HG02852 (cell line): ENCODE data around the gene BPIFB6.
"Not testable (repeated sequence)": the region's sequence is repeated elsewhere in the genome, so short reads cannot be mapped to it uniquely, and the experiment has no call there.

Experiments used
- ATAC-seq: cut with Tn5 transposase; IDR thresholded peaks from one replicate; pipeline ENCODE4 v1.9.1; 2021; ENCODE audit warnings: mild to moderate bottlenecking, moderate library complexity; ENCODE audit not compliant: unreplicated experiment

BPIFB6 gene

DNA sequence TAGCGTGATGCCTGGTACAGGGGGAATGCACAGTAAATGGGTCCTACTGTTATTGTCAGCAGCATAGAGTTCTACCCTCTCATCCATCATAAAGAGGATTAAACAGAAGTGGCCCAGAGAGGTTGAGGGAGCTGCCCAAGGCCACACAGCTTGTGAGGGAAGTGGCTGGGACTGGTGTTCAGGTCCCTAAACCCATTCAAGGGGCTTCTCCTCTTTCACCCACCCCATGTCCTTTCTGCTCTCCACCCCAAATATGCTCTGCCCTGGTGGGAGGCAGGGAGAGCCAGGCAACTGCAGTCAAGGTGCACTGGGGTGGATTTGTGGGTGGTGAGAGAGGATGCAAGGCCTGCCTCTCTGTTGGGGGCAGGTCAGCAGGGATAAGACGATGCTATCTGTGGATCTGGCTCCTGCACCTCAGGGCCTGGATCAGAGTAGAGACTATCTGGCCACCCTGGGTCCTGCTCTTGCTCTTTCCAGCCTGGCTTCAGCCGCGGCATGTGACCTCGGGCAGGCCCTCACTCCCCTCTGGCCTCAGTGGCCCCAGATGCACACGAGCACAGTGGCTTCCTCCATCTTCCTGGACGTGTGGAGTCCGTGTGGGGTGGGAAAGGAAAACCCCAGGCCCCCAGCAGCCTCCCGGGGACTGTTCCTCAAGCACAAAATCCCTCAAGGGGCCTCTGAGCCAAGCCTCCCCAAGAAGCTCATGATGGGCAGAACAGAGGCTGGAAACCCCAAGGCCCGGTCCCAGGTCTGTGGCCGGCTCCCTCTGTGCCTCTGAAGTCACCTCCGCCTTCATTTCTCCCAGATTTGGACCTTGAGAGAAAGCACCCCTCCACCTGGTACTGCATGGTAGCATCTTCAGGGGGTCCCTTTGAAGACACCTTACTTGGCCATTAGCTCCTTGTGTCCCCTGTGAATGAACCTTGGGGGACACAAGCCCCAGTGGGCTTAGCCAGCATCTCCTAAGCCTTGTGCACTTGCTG lies 3.4 kb upstream of the BPIFB6 start:
- no peak for ATAC-seq

DNA sequence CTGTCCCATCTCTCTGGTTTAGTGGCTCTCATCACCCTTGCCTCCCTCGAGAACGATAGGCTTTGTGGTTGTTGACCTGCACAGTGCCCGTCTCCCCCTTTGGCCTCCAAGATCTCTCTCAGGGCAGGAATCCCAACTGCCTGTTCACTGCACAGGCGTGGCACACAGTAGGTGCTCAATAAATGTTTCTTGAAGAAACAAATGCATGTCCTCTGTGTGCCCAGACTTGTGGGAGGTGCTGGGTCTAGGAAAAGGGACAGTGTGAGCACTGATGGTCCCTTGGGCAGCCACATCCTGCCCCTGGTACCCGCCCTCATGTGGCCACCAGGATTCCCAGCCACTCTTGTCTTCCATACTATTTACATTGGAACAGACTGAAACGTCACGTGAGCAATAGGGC lies 2.6 kb upstream of the BPIFB6 start:
- ATAC-seq: no peak

DNA sequence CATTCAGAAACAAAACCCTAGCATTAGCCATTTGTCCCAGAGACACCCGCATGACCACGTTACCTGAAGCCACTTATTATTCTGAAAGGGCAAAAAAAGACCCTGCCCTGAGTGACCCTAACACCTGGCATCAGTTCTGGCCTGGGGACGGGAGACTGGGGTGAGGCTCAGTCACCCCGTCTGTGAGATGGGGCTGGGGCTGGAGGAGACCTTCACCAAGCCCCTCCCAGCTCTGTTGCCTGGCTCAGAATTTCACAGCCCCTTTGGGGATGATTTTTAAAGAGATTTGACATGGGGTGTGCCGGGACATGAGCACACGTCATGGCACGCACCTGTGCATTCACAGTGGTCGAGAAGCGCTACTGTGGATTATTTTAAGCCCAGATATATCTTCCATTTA lies 1.4 kb upstream of the BPIFB6 start:
- ATAC-seq: no peak

DNA sequence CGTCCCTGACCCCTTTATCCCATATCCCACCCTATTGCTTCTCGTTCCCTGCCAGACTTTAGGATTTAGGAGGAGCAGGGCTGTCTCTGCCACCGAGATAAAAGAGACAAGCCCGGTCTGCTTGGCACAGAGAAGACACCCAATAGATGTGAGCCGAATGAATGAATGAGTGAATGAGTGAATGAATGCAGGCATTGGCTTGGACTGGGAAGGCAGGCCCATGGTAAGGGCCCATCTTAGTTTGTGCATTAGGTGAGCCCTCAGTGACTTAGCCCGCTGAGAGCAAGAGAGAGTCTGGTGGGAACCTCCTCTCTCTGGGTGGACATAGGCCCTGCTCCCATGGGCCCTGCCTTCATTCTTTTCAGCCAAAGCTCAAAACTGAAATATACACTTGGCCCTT lies 879 bp upstream of the BPIFB6 start:
- ATAC-seq: no peak

DNA sequence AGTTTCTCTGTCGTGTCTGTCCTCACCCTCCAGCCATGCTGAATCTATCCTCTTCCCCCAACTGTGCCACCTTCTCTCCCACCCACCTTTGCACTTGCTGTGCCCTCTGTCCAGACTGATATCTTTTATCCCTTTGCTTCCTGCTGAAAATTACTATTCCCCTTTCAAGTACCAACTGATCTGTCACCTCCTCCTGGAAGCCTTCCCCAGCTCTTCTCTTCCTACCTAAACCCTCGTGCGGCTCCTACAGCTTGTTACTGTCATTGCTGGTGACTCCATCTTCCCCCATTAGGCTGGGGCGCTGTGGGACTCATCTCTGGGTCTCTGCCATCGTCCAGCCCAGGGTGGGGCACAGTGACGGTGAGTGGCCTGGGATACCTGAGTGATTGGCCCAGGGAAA lies 1.1 kb downstream of the BPIFB6 start:
- no peak for ATAC-seq

DNA sequence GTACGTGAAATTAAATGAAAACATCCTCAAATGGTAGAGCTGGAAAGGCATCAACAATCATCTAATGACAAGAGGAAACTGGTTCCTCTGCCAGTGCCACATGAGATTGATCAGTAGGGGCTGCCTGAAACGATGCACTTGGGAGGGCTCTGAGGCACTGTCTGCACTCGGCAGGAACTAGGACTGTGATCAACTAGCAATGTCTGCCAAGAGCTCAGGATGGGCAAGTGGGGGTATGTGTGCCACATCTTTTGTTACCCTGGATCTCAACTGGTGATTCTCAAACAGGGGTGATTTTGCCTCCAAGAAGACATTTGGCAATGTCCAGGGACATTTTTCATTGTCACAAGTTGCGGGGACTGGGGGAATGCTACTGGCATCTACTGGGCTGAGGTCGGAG lies 1.9 kb downstream of the BPIFB6 start:
- no peak for ATAC-seq

DNA sequence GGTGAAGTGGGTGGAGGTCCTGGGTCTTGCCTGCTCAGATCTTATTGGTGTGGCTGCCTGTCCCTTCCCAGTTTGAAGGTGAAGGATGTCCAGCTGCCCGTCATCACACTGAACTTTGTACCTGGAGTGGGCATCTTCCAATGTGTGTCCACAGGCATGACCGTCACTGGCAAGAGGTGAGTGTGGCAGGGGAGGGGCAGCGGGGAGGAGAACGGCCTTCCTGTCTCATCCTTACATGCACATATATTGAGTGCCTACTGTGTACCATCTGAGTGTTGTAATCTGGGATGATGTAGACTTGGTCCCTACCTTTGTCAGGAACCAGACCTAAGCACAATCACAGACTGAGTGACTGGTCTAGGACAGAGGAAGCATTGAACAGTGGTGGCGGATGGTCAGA lies 2.7 kb downstream of the BPIFB6 start:
- no peak for ATAC-seq

DNA sequence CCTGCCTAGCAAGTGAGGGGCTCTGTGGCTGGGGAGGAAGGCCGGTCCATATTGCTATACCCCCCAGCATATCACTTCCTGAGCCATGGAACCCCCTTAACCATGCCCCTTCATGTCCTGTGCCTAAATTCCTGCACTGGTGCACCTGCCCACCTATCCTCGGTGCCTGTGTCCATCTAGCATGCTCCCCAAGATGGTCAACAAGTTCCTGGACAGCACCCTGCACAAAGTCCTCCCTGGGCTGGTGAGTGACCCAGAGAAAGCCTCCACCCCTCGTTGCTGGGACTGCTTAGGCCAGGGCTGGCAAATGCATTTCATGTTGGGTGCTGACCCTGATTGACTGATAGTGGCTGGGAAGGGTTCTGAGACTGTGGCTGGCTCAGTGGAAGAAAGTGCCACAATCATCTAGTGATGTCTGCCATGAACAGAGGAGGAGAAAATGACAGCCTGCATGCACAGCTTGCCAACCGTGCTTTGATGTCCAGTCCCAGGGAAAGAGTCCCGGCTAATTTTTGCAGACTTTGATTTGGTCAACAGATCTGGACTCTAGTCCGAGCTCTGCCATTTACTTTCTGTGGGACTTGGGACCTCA lies 3.5 kb downstream of the BPIFB6 start:
- no peak for ATAC-seq

DNA sequence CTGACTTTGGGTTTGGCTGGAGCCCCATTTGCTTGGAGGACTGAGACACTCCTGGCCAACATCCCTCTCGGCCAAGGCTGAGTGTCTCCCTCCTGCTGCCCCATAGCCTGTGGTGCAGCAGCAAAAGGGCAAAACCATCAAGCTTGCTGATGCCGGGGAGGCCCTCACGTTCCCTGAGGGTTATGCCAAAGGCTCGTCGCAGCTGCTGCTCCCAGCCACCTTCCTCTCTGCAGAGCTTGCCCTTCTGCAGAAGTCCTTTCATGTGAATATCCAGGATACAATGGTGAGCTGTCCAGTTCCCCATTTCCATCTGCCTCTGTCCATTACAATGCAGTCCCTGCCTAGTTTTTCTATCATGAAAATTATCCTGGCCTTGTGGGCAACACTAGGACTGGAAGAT lies 6.0 kb downstream of the BPIFB6 start:
- ATAC-seq: no peak

DNA sequence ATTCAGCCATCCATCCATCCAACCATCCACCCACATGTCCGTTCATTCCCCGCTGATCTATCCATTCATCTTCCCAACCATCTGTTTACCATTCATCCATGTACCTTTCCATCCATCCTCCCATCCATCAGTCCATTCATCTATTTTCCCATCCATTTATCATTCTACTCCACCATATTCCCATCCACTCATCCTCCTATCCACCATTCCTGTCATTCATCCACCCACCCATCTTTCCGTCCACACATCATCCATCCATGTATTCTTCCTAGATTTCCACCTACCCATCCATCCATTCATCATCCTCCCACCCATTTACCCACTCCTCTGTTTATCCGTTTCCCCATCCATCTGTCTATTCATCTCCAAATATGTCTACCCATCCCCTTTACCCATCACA lies 6.8 kb downstream of the BPIFB6 start:
- no peak for ATAC-seq

DNA sequence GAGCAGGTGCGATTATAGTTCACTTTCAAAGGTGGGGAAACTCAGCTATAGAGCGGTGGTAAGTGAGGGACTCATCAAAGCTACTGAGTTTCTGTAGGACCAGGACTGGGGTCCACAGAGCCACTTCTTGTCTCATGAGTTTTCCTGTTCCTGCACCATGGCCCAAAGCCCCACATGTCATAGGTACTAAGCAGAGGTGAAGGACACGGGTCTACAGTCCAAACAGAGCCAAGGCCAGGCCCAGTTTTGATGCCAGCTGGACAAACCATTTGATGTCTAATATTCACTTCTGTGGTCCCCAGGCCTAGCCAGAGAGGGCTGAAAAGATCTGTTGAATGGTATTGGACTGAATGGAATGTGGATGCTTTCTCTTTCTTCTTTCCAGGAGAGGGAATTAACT lies 11.0 kb downstream of the BPIFB6 start:
- no peak for ATAC-seq

DNA sequence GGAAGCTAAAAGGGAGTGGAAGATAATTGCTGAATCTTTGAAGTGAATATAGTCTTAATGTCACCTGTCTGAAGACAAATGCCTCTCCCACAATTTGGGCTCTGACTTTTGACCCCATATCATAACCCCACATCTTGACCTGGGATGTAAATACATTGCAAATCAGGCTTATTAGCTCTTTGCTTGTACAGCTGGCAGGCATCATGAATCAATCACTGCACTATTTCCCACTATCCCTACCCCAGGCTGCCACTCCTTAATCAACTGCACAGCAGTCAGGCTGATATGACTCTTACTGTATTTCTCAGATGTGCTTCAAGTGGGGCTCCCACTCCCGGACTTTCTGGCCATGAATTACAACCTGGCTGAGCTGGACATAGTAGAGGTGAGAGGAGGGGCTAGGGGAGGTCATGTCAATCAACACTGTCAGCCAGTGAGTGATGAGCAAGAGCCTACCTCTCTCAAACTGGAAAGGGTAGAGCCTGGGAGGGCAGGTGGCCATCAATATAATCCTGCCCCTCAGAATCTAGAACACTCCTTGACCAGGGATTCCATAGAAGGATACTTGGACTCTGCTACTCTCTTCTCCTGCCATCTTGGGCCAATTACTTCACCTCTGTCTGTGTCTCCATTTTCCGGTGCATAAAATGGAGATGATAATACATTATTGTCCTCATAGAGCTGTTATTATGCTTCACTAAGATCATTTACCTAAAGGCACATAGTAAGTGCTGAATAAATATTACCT lies 11.7 kb downstream of the BPIFB6 start:
- no peak for ATAC-seq

DNA sequence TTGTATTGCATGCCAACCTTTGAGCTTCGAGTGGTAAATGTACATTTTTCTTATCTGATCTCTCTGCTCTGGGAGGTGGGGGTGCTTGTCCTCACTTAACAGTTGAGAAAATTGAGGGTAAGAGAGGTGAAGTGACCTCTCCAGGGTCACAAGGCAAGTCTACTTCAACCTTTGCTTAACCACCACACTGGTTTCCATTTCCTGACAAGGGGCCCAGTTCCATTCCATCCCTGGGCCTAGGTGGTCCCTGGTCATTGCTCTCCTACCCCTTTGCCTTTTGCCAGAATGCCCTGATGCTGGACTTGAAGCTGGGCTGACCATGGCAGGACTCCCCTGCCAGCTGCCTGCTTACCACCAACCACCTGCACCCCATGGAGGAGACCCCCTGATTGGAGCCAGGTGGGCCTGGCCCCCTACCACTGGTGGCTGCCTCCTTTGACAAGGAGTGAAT lies 12.3 kb downstream of the BPIFB6 start:
- no peak for ATAC-seq

DNA sequence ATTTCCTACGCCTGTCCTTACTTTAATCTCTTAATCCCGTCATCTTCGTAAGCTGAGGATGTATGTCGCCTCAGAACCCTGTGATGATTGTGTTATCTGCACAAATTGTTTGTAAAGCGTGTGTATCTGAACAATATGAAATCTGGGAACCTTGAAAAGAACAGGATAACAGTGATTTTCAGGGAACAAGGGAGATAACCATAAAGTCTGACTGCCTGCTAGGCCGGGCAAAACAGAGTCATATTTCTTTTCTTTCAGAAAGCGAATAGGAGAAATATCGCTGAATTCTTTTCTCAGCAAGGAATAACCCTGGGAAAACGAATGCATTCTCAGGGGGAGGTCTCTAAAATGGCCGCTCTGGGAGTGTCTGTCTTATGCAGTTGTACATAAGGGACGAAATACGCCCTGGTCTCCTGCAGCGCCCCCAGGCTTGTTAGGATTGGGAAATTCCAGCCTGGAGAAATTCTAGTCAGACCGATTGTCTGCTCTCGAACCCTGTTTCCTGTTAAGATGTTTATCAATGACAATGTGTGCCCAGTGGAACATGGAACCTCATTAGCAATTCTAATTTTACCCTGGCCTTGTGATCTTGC lies 13.8 kb downstream of the BPIFB6 start:
- ATAC-seq: not testable (repeated sequence)

DNA sequence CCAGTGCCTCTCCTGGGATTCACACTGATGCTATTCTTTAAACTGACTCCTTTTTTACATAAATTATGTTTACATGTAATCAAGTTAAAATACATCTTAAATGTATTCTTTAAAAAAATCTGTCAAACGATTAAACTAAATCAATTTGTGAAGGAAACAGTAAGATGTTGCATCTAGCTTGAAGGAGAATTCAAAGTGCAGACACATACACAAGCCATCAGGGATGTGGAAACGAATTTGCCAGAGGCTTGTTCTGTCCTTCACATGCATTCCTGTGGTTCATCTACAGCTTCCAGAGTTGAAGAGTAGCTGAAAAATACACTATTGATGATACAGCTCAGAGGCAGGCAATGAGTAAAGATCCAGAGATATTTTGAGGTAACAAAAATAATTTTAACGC lies 15.0 kb downstream of the BPIFB6 start:
- no peak for ATAC-seq

DNA sequence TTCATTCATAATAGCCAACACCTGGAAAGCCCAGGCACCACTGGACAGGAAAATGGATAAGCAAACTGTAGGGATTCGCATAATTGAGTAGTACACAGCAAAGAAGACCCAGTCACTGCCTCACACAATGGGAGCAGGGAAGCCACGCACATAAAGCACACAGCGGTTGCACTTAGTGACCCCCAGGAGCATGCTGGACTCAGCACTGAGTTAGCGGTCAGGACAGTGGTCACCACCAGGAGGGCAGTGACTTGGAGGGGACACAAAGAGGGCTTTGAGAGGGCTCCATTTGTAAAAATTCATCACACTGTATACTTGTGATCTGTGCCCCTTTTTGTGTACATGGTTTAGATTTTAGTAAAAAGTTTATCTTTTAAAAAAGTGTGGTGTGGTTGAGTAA lies 19.9 kb downstream of the BPIFB6 start:
- no peak for ATAC-seq

DNA sequence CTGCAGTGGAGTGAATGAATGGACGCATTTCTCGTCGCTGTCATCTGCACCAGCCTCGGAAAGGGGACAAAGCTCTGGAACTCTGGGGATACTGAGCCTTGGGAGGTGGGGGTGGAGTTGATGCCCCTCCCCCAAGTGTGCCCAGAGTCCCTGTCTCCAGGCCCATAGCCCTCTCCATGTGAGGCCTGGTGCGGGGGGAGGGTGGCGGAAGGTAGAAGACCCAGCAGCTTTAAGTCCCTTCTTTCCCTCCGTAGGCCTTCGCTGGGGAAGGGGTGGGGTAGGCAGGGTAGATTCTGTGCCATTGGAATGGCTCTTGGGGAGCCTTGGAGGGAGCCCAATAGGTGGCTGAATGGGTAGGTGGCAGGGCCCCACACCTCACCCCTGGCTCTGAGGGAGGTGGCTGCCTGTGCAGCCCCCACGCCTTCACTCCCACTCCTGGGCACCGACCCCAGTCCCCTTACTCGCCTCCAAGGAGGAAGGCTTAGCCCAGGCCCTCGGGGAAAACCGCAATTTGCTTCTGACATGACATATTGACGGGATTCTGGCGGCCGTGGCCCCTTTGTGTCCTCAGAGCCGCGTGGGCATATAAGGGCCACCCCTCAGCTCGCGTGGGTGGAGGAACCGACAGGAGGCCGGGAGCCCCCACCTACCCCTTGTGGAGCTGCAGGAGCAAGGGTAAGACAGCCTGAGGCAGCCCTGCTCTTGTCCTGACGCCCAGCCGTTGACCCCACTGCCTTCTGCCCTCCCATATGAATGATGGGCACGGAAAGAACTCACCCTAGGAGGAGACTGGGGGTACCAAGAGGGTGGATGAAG lies 22.1 kb downstream of the BPIFB6 start, which contains the start of gene BPIFB3:
BPIFB3 (plus strand) TSS at position 613 of the 816 bp plus-strand sequence. CDS start 1,533 bp downstream, outside the sequence.
- ATAC-seq: no peak

DNA sequence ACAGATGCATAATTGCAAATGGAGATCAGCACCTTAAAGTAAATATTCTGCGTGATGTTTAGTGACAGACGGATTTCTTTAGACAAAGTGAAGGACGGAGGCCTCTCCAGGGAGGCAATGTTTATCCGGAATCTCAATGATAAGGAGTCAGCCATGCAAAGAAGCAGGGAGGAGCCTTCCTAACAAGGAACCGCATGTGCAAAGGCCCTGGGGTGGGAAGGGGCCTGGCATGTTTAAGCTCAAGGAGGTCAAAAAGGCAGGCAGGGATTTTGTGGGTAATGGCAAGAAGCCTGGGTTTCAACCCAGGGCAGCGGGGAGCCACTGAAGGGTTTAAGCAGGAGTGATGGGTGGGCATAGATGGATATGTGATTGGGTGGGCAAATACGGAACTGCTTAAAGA lies 22.9 kb downstream of the BPIFB6 start:
- ATAC-seq: no peak

DNA sequence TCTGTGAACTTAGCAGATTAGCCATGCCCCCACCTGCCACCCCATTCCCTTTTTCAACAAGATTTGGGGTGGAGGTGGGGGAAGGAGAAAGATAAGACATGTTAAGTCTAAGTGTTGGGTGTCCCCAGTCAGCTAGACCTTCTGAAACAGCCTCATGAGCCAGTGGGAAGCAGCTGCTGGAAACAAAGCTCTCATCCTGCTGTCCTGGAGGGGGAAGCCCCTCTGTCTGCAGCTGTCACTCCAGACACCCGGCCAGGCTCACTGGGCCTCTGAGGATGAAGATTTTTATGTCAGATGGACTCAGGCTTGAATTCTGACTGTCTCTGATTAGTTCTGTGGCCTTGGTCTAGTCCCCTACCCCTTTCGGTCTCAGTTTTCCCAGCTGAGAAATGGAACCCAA lies 23.3 kb downstream of the BPIFB6 start:
- no peak for ATAC-seq

DNA sequence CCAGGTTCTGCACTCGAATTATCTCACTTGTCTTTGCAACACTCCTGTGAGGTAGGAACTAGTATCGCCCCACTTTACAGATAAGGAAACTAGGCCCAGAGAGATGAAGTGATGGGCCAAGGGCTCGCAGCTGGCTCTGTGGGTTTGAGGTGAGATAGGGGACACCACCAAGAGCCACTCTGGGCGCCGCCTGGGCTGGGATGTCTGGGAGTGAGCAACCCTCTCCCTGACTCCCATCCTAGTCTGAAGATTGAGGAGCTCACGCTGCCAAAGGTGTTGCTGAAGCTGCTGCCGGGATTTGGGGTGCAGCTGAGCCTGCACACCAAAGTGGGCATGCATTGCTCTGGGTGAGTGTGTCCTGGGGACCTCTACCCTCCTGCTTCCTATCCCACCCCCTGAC lies 27.7 kb downstream of the BPIFB6 start:
- ATAC-seq: no peak
